HG02884 (cell line): Measurements from ENCODE around the gene ID2.
"Not testable (repeated sequence)": the region's sequence is repeated elsewhere in the genome, so short reads cannot be mapped to it uniquely, and the experiment has no call there.

Experiments used
- ATAC-seq: cut with Tn5 transposase; IDR thresholded peaks from one replicate; pipeline ENCODE4 v1.9.1; 2021; ENCODE audit warnings: mild to moderate bottlenecking, moderate library complexity; ENCODE audit not compliant: unreplicated experiment

Gene ID2

DNA sequence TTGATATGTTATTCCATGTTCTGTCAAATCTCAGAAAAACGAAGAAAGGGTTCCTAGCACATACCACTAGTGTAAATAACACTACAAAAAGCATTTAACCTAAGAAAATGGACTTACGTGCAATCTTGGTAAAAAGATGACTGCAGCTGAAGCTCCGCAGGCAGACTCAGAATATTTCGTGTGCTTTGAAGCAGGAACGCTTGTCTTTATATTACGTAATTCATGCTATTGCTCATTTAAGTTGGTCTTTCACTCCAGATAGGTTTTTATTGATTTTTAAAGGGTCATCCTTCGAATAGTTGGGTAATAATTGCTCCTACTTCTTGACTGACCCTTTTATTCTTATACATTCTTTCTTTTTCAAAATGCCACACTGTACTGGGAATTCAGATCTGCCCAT, 44.0 kb downstream of the ID2 start:
- ATAC-seq: no peak

DNA sequence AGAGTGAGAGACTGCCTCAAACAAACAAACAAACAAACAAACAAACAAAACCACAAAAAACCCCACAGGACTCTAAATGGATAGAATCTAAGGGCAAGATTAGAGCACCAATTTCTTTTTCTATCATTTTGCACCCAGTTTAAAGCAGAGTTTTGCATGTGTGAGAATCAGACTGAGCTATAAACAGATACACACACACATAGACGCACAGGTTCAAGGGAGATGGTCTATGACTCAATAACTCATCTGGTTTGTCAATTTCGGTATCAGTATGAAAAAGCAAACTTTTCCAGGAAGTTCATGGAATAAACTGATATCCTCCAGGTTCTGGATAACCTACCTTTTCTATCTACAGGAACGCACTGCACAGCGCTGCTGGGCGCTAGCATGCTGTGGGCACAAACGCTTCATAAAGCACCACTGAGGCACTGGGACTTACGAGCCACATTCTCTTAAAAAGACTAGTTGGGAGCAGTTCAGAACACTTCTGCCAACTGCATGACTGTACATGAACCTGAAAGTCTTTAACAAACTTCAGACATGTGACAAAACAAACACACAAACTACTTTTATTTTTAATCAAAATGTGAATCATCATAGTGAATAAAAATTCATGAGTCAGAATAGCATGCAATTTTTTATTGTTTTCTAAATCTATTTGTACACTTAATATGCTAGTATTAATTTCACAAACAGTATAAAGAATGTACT, 46.6 kb downstream of the ID2 start:
- ATAC-seq: no peak

DNA sequence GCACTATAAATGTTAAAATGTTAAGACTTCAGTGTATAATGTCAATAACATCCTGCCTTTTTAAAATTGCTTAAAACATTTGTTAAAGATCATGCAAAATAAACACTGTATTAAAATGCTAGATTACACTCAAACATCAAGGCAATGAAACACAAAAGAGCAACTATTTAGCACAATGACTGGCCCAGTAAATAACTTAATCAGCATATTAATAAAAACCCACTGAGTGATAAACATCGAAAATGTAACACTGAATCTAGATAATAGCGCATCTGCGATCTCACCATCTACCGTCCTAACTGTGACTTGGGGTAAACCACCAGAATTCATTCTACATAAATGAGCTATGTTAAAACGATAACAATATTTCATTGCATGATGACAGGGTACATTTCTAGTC, 47.2 kb downstream of the ID2 start:
- not testable (repeated sequence) for ATAC-seq

DNA sequence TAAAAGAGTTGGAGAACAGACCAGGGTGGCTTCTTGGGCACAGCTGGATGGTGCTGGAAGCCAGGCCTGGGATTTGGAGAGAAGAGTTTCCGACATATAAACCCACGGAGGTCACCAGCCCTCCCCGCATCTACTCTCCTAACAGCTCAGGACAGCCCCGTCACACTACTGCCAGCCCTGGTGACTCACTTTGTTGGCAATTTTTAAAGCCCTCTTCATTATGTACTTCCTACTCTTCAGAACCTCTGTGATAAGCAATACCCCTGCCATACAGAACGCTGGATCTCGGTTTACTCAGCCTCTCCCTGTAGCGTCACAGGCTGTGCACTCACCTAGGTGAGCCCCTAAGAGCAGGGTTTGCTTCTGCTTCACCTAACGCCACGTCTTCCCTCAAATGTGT, 48.1 kb downstream of the ID2 start:
- no peak for ATAC-seq

DNA sequence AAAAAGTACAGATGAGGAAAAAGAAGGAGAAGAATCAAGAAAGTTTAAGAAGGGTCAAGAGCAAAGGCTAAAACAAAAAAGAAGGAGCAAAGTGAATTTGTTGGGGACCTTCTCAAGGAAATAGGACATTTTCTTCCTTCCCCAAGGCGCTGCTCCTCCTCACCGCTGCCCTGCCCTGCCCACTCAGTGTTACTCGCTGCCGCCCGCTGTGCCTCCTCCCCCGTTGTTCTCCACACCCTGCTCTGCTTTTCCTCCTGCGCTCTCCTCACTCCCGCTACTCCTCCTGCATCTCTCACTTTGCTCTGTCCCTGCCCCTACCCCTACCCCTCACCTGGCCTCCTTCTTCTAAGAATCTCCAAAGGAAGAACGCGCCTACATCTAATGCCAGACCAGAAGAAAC, 50.7 kb downstream of the ID2 start:
- ATAC-seq: no peak
